PC-3 (cell line): Measurements from ENCODE around the gene CXCL5. TPM values are rescaled to one million over a fixed set of nuclear protein-coding genes. Genes with fewer than 3 reads are reported as not detected.

Source experiments
- ATAC-seq: fragments of 200-7000 bp; cut with Tn5 transposase; 2 replicates; pipeline ENCODE4 v1.9.1; 2020; ENCODE audit warnings: mild to moderate bottlenecking, moderate library complexity
- BruUV-seq: library from RNA; stranded (reverse); fragments of 400-500 nt; replicated peaks from 2 replicates; lab custom pipeline; 2021; lab: Mats Ljungman, UMichigan
- CTCF ChIA-PET: fragments of 300-600 bp; sonication (Branson Sonifier 250); formaldehyde crosslinking; loops from one replicate; lab custom pipeline; 2022; ENCODE audit warnings: antibody characterized with exemption; lab: Charles Lee
- POLR2A ChIA-PET: fragments of 300-600 bp; sonication (Branson Sonifier 250); formaldehyde crosslinking; loops from one replicate; lab custom pipeline; 2022; ENCODE audit warnings: antibody characterized with exemption; ENCODE audit not compliant: unreplicated experiment; lab: Charles Lee
- DNase-seq: peaks from one replicate; pipeline ENCODE4 v3.0.0-alpha.2; 2015
- H2AFZ ChIP-seq: fragments of 300-600 bp; sonication (generic); 2 replicates; pipeline ENCODE4 v1.6.0; 2016; ENCODE audit warnings: antibody characterized with exemption, low read length
- H3F3A ChIP-seq: fragments of 300-600 bp; sonication (generic); one replicate; pipeline ENCODE4 v1.6.0; 2017; ENCODE audit warnings: antibody characterized with exemption, low read length, control low read depth, mild to moderate bottlenecking; ENCODE audit not compliant: unreplicated experiment
- H3K27ac ChIP-seq: fragments of 300-600 bp; sonication (generic); 2 replicates; pipeline ENCODE4 v1.5.1; 2016; ENCODE audit warnings: mild to moderate bottlenecking, low read length
- H3K27me3 ChIP-seq: fragments of 300-600 bp; sonication (generic); 2 replicates; pipeline ENCODE4 v1.6.1; 2016; ENCODE audit warnings: low read length, mixed read lengths
- H3K36me3 ChIP-seq: fragments of 300-600 bp; sonication (generic); 2 replicates; pipeline ENCODE4 v1.6.1; 2016; ENCODE audit warnings: low read depth, mixed run types, low read length, mixed read lengths
- H3K4me1 ChIP-seq: fragments of 300-600 bp; sonication (generic); 2 replicates; pipeline ENCODE4 v1.5.1; 2016; ENCODE audit warnings: low read length; ENCODE audit not compliant: insufficient read depth
- H3K4me2 ChIP-seq: fragments of 300-600 bp; sonication (generic); 2 replicates; pipeline ENCODE4 v1.6.0; 2016; ENCODE audit warnings: low read length
- H3K4me3 ChIP-seq: fragments of 300-600 bp; sonication (generic); 2 replicates; pipeline ENCODE4 v1.5.1; 2016; ENCODE audit warnings: mild to moderate bottlenecking, low read length, mixed read lengths
- H3K79me2 ChIP-seq: fragments of 300-600 bp; sonication (generic); 2 replicates; pipeline ENCODE4 v1.6.1; 2017; ENCODE audit warnings: low read length, mixed read lengths
- H3K9ac ChIP-seq: fragments of 300-600 bp; sonication (generic); 2 replicates; pipeline ENCODE4 v1.6.0; 2016; ENCODE audit warnings: mild to moderate bottlenecking, low read length
- H3K9me2 ChIP-seq: fragments of 300-600 bp; sonication (generic); replicated peaks from 2 replicates; pipeline ENCODE4 v1.6.1; 2016; ENCODE audit warnings: mixed run types, low read length, mixed read lengths
- H3K9me3 ChIP-seq: fragments of 300-600 bp; sonication (generic); 2 replicates; pipeline ENCODE4 v1.6.1; 2016; ENCODE audit warnings: low read length, mixed read lengths
- H4K20me1 ChIP-seq: fragments of 300-600 bp; sonication (generic); 2 replicates; pipeline ENCODE4 v1.6.1; 2016; ENCODE audit warnings: low read length, mixed read lengths
- EZH2 ChIP-seq: fragments of 300-600 bp; sonication (generic); IDR thresholded peaks from one replicate; pipeline ENCODE4 v1.6.1; 2017; ENCODE audit warnings: antibody characterized with exemption, mild to moderate bottlenecking, low read length; ENCODE audit not compliant: unreplicated experiment
- EZH2phosphoT487 ChIP-seq: fragments of 300-600 bp; sonication (generic); IDR thresholded peaks from 2 replicates; pipeline ENCODE4 v1.6.1; 2018; ENCODE audit warnings: mild to moderate bottlenecking, antibody characterized with exemption, low read length, borderline replicate concordance
- intact Hi-C: fragments of 100-400 bp; cut with micrococcal nuclease; formaldehyde crosslinking; loops from 2 replicates; pipeline ENCODE4 v1.9.0; 2023
- total RNA-seq: library from RNA; depleted of rRNA; stranded (reverse); fragments of >200 nt; gene quantifications from 2 replicates; pipeline ENCODE4 v1.2.3, GENCODE V29; 2014
- TF ChIP-seq, protein P1 (sequence below): fragments of 300-600 bp; sonication (generic); conservative IDR thresholded peaks from 2 replicates; pipeline ENCODE4 v1.5.1; 2017; ENCODE audit warnings: antibody characterized with exemption, low read depth, mild to moderate bottlenecking, low read length

Gene CXCL5
- total RNA-seq, 1 experiment from 2014 or later = 0.55 TPM

DNA sequence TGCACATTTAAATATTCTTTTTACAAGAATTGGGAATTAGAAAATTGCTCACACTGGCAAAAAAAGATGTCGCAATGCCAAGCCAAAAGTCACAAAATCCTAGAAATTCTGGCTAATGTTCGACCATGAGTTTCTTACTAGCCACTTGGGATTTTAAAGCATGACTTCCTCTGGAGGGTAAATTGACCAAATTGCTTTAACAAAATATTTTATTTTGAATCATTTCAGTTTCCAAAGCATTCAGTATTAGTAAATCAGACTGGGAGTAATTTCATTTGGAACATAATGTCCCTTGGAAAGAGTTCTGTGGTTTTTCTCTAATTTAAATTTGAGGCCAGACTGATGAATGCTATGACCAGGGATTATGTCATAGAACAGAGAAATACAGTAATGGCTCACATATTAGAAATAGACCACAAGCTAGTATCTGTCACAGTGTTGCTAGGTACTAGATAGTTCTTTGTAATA lies 7.6 kb upstream of the CXCL5 start:
- Histone ChIP-seq H4K20me1 (no peaks in the 10 kb centered on the region), H3F3A (no peaks in the 10 kb centered on the region), H3K9me2 (no peaks in the 10 kb centered on the region), H3K9ac (no peak overlapping the region; the same call in 1 of the 2 replicates), H3K4me1 (peaks cover 22% of the 10 kb centered on the region), H3K4me2 (peak overlapping the region; percentile 52), H3K79me2 (no peaks in the 10 kb centered on the region), H2AFZ (peak overlapping the region; percentile 51; the same call in 1 of the 2 replicates), H3K4me3 (peak overlapping the region; percentile 22; the same call in 1 of the 2 replicates), H3K27ac (peak overlapping the region; percentile 53), H3K9me3 (no peaks in the 10 kb centered on the region), H3K36me3 (no peaks in the 10 kb centered on the region), H3K27me3 (no peaks in the 10 kb centered on the region)
- TSS peak; percentile 73 for BruUV-seq
- CTCF ChIA-PET = interaction anchor here (0.6 kb wide), 1 partner anchor 35 kb away, joined by 3 read pairs; no protein-coding TSS in a partner anchor
- DNase-seq (peak; percentile 45), ATAC-seq (peak; percentile 35)
- intact Hi-C loops = no loop called here
- no peak for TF ChIP-seq EZH2
- TF ChIP-seq EZH2phosphoT487 = no peak
- TF ChIP-seq, protein P1, sequence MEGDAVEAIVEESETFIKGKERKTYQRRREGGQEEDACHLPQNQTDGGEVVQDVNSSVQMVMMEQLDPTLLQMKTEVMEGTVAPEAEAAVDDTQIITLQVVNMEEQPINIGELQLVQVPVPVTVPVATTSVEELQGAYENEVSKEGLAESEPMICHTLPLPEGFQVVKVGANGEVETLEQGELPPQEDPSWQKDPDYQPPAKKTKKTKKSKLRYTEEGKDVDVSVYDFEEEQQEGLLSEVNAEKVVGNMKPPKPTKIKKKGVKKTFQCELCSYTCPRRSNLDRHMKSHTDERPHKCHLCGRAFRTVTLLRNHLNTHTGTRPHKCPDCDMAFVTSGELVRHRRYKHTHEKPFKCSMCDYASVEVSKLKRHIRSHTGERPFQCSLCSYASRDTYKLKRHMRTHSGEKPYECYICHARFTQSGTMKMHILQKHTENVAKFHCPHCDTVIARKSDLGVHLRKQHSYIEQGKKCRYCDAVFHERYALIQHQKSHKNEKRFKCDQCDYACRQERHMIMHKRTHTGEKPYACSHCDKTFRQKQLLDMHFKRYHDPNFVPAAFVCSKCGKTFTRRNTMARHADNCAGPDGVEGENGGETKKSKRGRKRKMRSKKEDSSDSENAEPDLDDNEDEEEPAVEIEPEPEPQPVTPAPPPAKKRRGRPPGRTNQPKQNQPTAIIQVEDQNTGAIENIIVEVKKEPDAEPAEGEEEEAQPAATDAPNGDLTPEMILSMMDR = no peak
- POLR2A ChIA-PET = no interaction called here

DNA sequence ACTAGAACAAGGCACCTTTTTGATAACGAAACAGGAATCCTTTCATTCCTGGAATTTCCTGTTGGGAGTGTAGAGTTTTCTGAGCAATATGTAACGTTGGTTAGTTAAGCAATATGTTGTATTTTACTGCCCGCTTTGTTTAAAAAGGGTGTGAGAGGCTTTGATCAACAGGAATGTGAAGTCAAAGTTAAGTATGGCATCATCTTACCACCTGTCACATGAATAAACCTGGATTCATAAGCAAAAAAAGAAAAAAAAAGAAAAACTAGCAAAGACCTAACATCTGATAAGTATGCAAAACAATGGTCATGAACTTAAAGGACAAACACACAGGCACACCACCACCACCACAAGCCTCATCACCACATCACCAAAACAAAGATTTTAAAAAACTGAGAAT lies 7.1 kb upstream of the CXCL5 start:
- Histone ChIP-seq H3K27ac (peak overlapping the region; percentile 53), H3K36me3 (no peaks in the 10 kb centered on the region), H3K79me2 (no peaks in the 10 kb centered on the region), H3K9me2 (no peaks in the 10 kb centered on the region), H3K4me2 (peak overlapping the region; percentile 52), H2AFZ (peak overlapping the region; percentile 51; the same call in 1 of the 2 replicates), H3K4me3 (peak overlapping the region; percentile 22), H3K4me1 (peaks cover 22% of the 10 kb centered on the region), H4K20me1 (no peaks in the 10 kb centered on the region), H3K9me3 (no peaks in the 10 kb centered on the region), H3F3A (no peaks in the 10 kb centered on the region), H3K9ac (no peak overlapping the region; the same call in 1 of the 2 replicates), H3K27me3 (no peaks in the 10 kb centered on the region)
- no peak for TF ChIP-seq EZH2phosphoT487
- ChIA-PET CTCF (no interaction called here), POLR2A (no interaction called here)
- intact Hi-C loops = no loop called here
- no TSS peak for BruUV-seq
- DNase-seq (peak; percentile 80), ATAC-seq (peak; percentile 89)

DNA sequence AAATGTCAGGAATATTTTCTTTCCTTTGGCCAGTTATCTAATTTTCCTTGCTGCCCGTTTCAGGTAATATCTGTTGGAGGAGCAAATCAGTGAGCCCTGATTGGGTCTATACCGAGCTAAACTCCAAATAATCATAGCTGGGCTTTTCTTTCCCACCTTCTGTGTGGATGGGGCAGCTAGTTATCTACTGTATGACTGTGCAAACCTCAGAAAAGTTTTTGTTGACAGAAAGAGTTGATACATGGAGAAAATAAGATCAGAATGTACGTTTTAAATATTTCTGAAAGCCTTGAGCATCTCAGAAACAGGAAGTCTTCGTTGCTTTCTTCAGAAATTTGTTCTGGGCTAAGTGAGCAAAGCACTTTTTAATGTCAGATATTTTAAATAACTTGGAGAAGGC lies 6.2 kb upstream of the CXCL5 start:
- Histone ChIP-seq H3K27ac (peak overlapping the region; percentile 53), H3K9me3 (no peaks in the 10 kb centered on the region), H3K4me2 (peak overlapping the region; percentile 52), H3F3A (no peaks in the 10 kb centered on the region), H3K79me2 (no peaks in the 10 kb centered on the region), H3K9ac (no peak overlapping the region), H3K9me2 (no peaks in the 10 kb centered on the region), H3K27me3 (no peaks in the 10 kb centered on the region), H3K4me3 (no peak overlapping the region), H2AFZ (peak overlapping the region; percentile 16; the same call in 1 of the 2 replicates), H3K36me3 (no peaks in the 10 kb centered on the region), H4K20me1 (no peaks in the 10 kb centered on the region), H3K4me1 (peaks cover 22% of the 10 kb centered on the region)
- ATAC-seq (no peak), DNase-seq (no peak)
- no peak for TF ChIP-seq EZH2
- no peak for TF ChIP-seq EZH2phosphoT487
- TF ChIP-seq, protein P1 = no peak
- ChIA-PET CTCF (no interaction called here), POLR2A (no interaction called here)
- BruUV-seq = no TSS peak
- intact Hi-C loops = no loop called here
